ENCODE measurements around the gene MINDY4. TPM values are rescaled to one million over a fixed set of nuclear protein-coding genes. Genes with fewer than 3 reads are reported as not detected.

MINDY4 gene
- total RNA-seq, 4 donors from 2014 or later = 8.4 to 31.1 (median 20.2) TPM

DNA sequence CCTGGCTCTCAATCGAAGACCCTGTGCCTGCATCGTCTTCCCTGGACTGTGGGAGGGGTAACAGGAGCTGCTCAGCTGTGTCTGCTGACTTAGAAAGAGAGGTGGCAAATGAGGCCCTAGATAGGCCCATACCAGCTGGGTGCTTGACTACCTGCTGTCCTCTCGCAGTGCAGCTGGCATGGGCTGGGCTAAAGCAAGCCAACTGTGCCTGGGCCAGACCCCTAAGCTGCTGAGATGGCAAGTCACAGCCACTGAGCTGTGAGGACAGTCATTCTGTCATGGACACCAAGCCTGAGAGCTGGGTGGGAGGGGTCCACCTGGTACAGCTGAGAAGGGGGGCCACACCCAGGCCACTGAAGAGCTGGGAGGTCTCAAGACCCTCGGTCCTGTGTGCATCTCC lies 94.6 kb downstream of the MINDY4 start:
- H3K4me1 ChIP-seq = peaks cover 60 to 87% (median 74%) of the 10 kb centered on the region in 4 donors
- TF ChIP-seq POLR2A (IDR thresholded peaks at IDR 0.05; ENCODE audit: low read depth) (no peak), POLR2AphosphoS5 (IDR thresholded peaks at IDR 0.05) (no peak)
- TF ChIP-seq, protein P1, sequence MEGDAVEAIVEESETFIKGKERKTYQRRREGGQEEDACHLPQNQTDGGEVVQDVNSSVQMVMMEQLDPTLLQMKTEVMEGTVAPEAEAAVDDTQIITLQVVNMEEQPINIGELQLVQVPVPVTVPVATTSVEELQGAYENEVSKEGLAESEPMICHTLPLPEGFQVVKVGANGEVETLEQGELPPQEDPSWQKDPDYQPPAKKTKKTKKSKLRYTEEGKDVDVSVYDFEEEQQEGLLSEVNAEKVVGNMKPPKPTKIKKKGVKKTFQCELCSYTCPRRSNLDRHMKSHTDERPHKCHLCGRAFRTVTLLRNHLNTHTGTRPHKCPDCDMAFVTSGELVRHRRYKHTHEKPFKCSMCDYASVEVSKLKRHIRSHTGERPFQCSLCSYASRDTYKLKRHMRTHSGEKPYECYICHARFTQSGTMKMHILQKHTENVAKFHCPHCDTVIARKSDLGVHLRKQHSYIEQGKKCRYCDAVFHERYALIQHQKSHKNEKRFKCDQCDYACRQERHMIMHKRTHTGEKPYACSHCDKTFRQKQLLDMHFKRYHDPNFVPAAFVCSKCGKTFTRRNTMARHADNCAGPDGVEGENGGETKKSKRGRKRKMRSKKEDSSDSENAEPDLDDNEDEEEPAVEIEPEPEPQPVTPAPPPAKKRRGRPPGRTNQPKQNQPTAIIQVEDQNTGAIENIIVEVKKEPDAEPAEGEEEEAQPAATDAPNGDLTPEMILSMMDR (IDR thresholded peaks at IDR 0.05) = no peak
- peaks cover 0 to 18% (median 5%) of the 10 kb centered on the region in 4 donors for H3K36me3 ChIP-seq
- no peaks in the 10 kb centered on the region for H3K27me3 ChIP-seq
- intact Hi-C loops (cut with DNase I) = no loop called here
- H3K4me3 ChIP-seq = no peak overlapping the region
- WGBS = 89% methylated on average over 4 of the region's 4 CpGs
- no peak overlapping the region for H3K27ac ChIP-seq (replicated peaks in 1 of 4)
- DNase-seq (ENCODE audit: extremely low spot score) = no peak
- no peaks in the 10 kb centered on the region for H3K9me3 ChIP-seq

DNA sequence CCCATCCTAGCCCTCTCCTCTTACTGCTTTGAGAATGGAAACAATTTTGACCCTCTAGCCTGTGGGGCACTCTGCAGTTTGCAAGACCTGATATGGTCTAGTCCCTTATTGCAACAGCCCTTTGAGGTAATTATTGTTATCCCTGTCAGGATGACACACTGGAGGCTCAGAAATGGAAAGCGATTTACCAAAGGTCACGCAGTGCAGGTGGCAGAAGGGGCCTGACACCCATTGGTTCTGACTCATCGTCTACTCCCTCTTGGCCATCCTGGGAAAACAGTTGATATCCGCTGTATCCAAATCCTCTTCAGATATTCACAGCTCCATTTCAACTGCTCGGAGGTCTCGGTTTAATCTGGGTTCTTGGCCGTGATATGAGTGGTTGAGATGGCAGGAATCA lies 95.7 kb downstream of the MINDY4 start:
- Histone ChIP-seq H3K36me3 (peaks cover 0 to 14% (median 7%) of the 10 kb centered on the region in 4 donors), H3K27ac (replicated peaks in 1 of 4) (no peak overlapping the region), H3K9me3 (no peaks in the 10 kb centered on the region), H3K4me3 (no peak overlapping the region), H3K27me3 (no peaks in the 10 kb centered on the region), H3K4me1 (peaks cover 60 to 82% (median 74%) of the 10 kb centered on the region in 4 donors)
- TF ChIP-seq, protein P1 (IDR thresholded peaks at IDR 0.05) = no peak
- TF ChIP-seq POLR2AphosphoS5 (IDR thresholded peaks at IDR 0.05) (no peak), EP300 (IDR thresholded peaks at IDR 0.05) (no peak), POLR2A (IDR thresholded peaks at IDR 0.05; ENCODE audit: low read depth) (no peak)
- 85% methylated on average over 7 of the region's 7 CpGs for WGBS
- DNase-seq (ENCODE audit: extremely low spot score) = no peak
- intact Hi-C loops (cut with DNase I) = no loop called here

DNA sequence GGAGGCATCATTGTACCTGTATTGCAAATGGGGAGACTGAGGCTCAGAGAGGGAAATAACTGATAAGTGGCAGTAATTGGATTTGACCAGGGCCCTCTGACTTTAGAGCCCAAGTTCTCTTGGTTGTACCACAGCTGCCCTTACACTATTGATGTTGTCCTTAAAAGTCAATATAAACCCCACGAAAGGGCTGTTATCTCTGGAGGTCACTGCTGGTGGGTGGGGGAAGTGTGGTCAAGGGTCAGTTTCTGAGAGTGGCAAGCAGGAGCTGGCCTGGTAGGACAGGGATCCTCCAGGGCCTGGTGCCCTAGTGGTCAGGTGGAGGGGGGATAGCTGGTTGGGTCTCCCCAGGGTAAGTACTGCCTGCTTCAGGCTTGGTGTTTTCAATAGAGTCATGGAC lies 96.3 kb downstream of the MINDY4 start:
- Histone ChIP-seq H3K4me1 (peaks cover 60 to 77% (median 72%) of the 10 kb centered on the region in 4 donors), H3K27me3 (no peaks in the 10 kb centered on the region), H3K9me3 (no peaks in the 10 kb centered on the region), H3K36me3 (peaks cover 0 to 14% (median 9%) of the 10 kb centered on the region in 4 donors), H3K27ac (replicated peaks in 1 of 4) (peak overlapping the region in 1 of 4 donors; percentile 43), H3K4me3 (no peak overlapping the region)
- DNase-seq (ENCODE audit: extremely low spot score) = no peak
- 93% methylated on average over 1 of the region's 1 CpG for WGBS
- intact Hi-C loops (cut with DNase I) = no loop called here
- TF ChIP-seq POLR2A (IDR thresholded peaks at IDR 0.05; ENCODE audit: low read depth) (no peak), POLR2AphosphoS5 (IDR thresholded peaks at IDR 0.05) (no peak), EP300 (IDR thresholded peaks at IDR 0.05) (no peak)

GRCh38 chr7:30869794-30870611 lies 98.8 kb downstream of the MINDY4 start:
- H3K9me3 ChIP-seq = no peaks in the 10 kb centered on the region
- H3K4me1 ChIP-seq = peaks cover 43 to 52% (median 49%) of the 10 kb centered on the region in 4 donors
- DNase-seq (ENCODE audit: extremely low spot score) = no peak
- no peaks in the 10 kb centered on the region for H3K27me3 ChIP-seq
- intact Hi-C loops (cut with DNase I) = no loop called here
- 61% methylated on average over 11 of the region's 13 CpGs for WGBS
- TF ChIP-seq POLR2AphosphoS5 (IDR thresholded peaks at IDR 0.05) (peak in 1 of 2 donors; percentile 44), POLR2A (IDR thresholded peaks at IDR 0.05; ENCODE audit: low read depth) (no peak)
- H3K27ac ChIP-seq (replicated peaks in 1 of 4) = peak overlapping the region in 3 of 4 donors; percentile 20 to 39 (median 22)
- no peak overlapping the region for H3K4me3 ChIP-seq
- peaks cover 7 to 38% (median 23%) of the 10 kb centered on the region in 4 donors for H3K36me3 ChIP-seq

DNA sequence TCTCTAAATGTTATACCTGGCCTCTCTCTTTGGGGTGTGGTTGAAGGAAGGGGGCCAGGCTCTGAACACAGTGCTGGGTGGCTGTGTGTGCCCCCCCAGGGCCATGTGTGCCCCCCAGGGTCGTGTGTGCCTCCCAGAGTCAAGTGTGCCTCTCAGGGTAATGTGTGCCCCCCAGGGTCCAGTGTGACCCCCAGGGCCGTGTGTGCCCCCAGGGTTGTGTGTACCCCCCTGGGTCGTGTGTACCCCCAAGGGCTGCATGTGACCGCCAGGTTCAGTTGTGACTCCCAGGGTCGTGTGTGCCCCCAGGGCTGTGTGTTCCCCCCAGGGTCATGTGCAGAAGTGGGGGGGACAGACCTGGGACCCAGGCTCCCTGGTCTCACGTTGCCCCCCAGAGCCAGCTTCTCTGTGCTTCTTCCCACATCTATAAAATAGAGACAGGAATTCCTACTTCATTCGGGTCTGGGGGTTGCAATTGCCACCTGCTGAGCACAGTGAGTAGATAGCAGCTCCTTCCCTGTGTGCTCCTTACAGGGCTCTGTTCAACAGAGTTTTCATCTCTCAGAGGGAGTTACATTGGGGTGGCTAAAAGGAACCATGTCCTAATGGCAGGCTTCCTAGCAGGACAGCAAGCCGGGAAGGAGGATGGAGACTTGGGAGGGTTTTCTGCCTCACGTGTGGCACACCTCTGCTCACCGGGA lies 99.8 kb downstream of the MINDY4 start:
- no peaks in the 10 kb centered on the region for H3K27me3 ChIP-seq
- DNase-seq (ENCODE audit: extremely low spot score) = no peak
- peaks cover 7 to 48% (median 32%) of the 10 kb centered on the region in 4 donors for H3K36me3 ChIP-seq
- 75% methylated on average over 5 of the region's 10 CpGs for WGBS
- H3K4me1 ChIP-seq = peaks cover 38 to 50% (median 47%) of the 10 kb centered on the region in 4 donors
- no peaks in the 10 kb centered on the region for H3K9me3 ChIP-seq
- peak overlapping the region in 3 of 4 donors; percentile 11 to 22 (median 20) for H3K27ac ChIP-seq (replicated peaks in 1 of 4)
- intact Hi-C loops (cut with DNase I) = no loop called here
- no peak for TF ChIP-seq POLR2A (IDR thresholded peaks at IDR 0.05; ENCODE audit: low read depth)
- TF ChIP-seq, protein P1 (IDR thresholded peaks at IDR 0.05) = no peak
- no peak overlapping the region for H3K4me3 ChIP-seq
